ENCODE measurements around the gene BAK1.

Gene BAK1

DNA sequence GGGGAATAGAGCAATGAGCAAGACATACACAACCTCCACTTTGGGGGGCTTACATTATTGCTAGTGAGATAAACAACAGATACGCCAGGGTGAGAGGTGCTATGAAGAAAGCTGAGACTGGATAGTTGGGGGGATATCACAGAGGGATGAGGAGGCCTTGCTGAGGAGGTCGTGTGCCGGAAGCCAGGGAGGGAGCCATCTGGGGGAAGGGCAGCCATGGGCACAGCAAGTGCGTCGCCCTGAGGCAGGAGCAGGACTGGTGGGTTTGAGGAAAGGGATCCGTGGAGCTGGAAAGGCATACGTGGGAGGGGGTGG, 12.2 kb upstream of the BAK1 start:
- TF ChIP-seq POLR2AphosphoS5 (IDR thresholded peaks at IDR 0.05; ENCODE audit: low read depth), result no peak
- no peak for TF ChIP-seq SPI1 (IDR thresholded peaks at IDR 0.05; ENCODE audit: borderline replicate concordance, low read depth)
- TF ChIP-seq, protein P1, sequence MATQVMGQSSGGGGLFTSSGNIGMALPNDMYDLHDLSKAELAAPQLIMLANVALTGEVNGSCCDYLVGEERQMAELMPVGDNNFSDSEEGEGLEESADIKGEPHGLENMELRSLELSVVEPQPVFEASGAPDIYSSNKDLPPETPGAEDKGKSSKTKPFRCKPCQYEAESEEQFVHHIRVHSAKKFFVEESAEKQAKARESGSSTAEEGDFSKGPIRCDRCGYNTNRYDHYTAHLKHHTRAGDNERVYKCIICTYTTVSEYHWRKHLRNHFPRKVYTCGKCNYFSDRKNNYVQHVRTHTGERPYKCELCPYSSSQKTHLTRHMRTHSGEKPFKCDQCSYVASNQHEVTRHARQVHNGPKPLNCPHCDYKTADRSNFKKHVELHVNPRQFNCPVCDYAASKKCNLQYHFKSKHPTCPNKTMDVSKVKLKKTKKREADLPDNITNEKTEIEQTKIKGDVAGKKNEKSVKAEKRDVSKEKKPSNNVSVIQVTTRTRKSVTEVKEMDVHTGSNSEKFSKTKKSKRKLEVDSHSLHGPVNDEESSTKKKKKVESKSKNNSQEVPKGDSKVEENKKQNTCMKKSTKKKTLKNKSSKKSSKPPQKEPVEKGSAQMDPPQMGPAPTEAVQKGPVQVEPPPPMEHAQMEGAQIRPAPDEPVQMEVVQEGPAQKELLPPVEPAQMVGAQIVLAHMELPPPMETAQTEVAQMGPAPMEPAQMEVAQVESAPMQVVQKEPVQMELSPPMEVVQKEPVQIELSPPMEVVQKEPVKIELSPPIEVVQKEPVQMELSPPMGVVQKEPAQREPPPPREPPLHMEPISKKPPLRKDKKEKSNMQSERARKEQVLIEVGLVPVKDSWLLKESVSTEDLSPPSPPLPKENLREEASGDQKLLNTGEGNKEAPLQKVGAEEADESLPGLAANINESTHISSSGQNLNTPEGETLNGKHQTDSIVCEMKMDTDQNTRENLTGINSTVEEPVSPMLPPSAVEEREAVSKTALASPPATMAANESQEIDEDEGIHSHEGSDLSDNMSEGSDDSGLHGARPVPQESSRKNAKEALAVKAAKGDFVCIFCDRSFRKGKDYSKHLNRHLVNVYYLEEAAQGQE (IDR thresholded peaks at IDR 0.05; ENCODE audit: insufficient replicate concordance, low read depth), result no peak
- no peak for TF ChIP-seq GABPA (IDR thresholded peaks at IDR 0.05; ENCODE audit: low read depth)
- TF ChIP-seq, protein P2, sequence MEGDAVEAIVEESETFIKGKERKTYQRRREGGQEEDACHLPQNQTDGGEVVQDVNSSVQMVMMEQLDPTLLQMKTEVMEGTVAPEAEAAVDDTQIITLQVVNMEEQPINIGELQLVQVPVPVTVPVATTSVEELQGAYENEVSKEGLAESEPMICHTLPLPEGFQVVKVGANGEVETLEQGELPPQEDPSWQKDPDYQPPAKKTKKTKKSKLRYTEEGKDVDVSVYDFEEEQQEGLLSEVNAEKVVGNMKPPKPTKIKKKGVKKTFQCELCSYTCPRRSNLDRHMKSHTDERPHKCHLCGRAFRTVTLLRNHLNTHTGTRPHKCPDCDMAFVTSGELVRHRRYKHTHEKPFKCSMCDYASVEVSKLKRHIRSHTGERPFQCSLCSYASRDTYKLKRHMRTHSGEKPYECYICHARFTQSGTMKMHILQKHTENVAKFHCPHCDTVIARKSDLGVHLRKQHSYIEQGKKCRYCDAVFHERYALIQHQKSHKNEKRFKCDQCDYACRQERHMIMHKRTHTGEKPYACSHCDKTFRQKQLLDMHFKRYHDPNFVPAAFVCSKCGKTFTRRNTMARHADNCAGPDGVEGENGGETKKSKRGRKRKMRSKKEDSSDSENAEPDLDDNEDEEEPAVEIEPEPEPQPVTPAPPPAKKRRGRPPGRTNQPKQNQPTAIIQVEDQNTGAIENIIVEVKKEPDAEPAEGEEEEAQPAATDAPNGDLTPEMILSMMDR (IDR thresholded peaks at IDR 0.05; ENCODE audit: insufficient read depth, low read length), result no peak
- no peak for DNase-seq (ENCODE audit: low read depth in 1 of 2, low spot score in 1 of 2)
- Histone ChIP-seq H3K27me3 (ENCODE audit: insufficient read depth, poor library complexity, severe bottlenecking) (peaks cover 7% of the 10 kb centered on the region), H3K27ac (replicated peaks) (no peak overlapping the region), H3K4me3 (replicated peaks; ENCODE audit: insufficient read depth, low read length) (no peak overlapping the region)

DNA sequence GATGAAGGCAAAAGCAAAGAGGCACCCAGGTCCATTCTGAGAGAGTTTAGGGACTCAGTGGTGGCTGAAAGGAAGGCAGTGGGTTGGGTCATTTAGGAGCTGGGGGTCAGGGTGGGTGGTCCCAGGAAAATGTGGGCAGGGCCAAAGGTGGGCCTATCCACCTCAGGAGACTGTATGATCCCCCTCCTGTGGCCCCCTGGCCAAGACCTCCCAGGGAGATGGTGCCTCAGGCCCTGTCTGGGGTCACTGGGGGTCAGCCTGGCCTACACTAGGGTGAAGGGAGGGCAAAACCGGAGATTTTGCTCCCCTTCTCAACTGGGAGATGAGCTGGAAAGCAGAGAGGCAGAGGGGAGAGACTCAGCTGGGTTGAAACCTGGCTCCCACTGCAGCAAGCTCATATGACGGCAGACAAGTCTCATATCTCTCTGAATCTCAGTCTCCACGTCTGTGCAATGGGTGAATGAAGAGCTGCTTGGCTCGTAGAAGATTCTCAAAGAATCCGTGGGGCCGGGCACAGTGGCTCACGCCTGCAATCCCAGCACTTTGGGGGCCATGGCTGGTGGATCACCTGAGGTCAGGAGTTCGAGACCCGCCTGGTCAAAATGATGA, 11.5 kb upstream of the BAK1 start:
- H3K27ac ChIP-seq (replicated peaks), result no peak overlapping the region
- DNase-seq (ENCODE audit: low read depth in 1 of 2, low spot score in 1 of 2), result no peak
- H3K27me3 ChIP-seq (ENCODE audit: insufficient read depth, poor library complexity, severe bottlenecking), result peaks cover 7% of the 10 kb centered on the region
- H3K4me3 ChIP-seq (replicated peaks; ENCODE audit: insufficient read depth, low read length), result no peak overlapping the region
- TF ChIP-seq GABPA (IDR thresholded peaks at IDR 0.05; ENCODE audit: low read depth), result no peak

DNA sequence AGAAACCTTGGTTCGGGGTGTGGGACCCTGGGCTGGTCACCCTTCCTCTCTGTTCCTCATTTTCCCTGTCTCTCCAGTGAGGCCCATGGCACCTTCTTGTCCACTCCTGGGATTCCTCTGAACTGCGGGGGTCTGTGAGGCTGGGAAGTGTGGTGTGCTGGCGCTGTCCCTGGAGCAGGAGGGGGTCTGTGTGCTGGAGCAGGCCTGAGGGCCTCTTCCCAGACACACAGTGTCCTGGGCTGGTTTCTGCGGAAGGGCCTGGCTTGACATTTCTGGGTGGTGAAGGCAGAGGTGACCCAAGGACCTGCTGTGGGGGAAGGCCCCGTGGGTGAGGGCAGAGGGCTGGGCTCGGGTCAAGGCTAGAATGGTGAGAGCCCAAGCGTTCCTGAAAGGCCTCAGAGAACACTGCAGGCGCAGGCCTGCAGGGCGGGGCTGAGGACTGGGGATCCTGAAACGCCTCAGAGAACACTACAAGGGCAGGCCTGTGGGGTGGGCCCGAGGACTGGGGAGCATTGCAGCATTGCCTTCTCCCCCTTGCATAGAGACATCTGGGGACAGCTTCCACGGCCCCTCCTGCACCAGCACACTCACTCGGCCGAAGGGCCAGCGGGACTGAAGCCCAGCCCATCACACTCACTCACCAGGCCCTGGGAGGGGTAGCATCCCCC, 10.6 kb upstream of the BAK1 start:
- DNase-seq (ENCODE audit: low read depth in 1 of 2, low spot score in 1 of 2), result no peak
- no peak overlapping the region for H3K4me3 ChIP-seq (replicated peaks; ENCODE audit: insufficient read depth, low read length)
- no peak for TF ChIP-seq SPI1 (IDR thresholded peaks at IDR 0.05; ENCODE audit: borderline replicate concordance, low read depth)
- H3K27ac ChIP-seq (replicated peaks), result no peak overlapping the region
- H3K27me3 ChIP-seq (ENCODE audit: insufficient read depth, poor library complexity, severe bottlenecking), result peaks cover 7% of the 10 kb centered on the region

DNA sequence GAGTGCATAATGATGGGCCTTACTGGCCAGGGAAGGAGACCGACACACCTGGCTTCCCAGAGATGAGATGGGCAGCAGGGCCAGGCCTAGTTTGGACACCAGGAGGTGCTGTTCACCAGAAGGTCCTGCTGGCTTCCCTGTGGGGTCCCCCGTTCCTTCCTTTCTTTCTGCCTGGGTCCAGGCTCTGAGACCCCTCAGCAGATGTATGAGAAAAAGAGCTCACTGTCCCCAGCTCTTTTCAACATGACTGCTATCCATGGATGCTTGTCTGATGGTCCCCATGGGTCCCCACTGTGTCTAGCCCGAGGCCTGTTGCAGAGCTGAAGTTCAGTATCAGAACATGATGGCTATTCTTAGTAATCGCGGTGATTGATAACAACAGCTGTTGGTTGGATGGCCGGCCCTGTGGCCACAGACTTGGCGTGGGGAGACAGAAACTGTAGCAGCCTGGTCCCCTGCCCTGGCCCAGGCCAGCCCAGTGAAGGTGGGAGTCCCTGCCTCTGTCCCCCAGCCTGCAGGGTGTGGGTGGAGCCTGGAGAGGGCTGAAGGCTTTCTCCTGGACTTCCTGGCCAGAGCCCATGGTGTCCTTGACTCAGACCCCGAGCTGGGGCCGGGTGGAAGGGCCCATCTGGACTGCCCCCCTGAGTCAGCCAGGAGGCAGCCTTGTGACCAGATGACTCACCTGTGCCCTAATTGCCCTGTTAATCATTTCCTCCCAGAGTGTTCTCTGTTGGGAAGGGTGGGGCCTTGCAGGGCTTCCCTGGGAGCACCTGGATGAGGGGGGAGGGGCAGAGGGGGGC, 9.9 kb upstream of the BAK1 start:
- TF ChIP-seq POLR2AphosphoS5 (IDR thresholded peaks at IDR 0.05; ENCODE audit: low read depth) (no peak), GABPA (IDR thresholded peaks at IDR 0.05; ENCODE audit: low read depth) (no peak), SPI1 (IDR thresholded peaks at IDR 0.05; ENCODE audit: borderline replicate concordance, low read depth) (no peak)
- TF ChIP-seq, protein P1 (IDR thresholded peaks at IDR 0.05; ENCODE audit: insufficient replicate concordance, low read depth), result no peak
- TF ChIP-seq, protein P2 (IDR thresholded peaks at IDR 0.05; ENCODE audit: insufficient read depth, low read length), result peak; percentile 89
- peak in 1 of 2 experiments; percentile 14 for DNase-seq (ENCODE audit: low read depth in 1 of 2, low spot score in 1 of 2)
- no peak overlapping the region for H3K4me3 ChIP-seq (replicated peaks; ENCODE audit: insufficient read depth, low read length)
- H3K27me3 ChIP-seq (ENCODE audit: insufficient read depth, poor library complexity, severe bottlenecking), result peaks cover 7% of the 10 kb centered on the region
- no peak overlapping the region for H3K27ac ChIP-seq (replicated peaks)

Measured in HL-60 (cell line).